ENCODE measurements around the gene CDK19.

CDK19 gene

DNA sequence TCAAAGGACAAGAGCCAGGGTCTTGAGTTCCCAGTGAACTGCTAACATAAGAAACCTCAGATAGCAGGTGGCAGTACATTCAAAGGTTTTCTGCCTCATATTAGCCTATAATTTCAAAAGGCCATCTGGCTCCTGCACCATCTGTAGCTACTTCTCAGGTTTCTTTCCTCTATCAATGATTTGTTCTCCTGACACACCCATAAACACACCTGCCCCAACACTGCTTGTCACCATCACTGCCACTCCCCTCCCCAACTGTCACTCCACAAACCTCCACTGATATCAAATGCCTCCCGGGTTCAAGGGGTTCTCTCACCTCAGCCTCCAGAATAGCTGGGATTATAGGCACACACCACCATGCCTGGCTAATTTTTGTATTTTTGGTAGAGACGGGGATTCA lies 186.1 kb downstream of the CDK19 start:
- no peak for TF ChIP-seq CTCF (IDR thresholded peaks at IDR 0.05; ENCODE audit: control insufficient read depth, insufficient read depth, low read depth, low read length, missing control alignments)
- H3K4me3 ChIP-seq (ENCODE audit: control insufficient read depth, low read depth, low read length) = no peak overlapping the region
- DNase-seq (ENCODE audit: low read depth) = no peak

DNA sequence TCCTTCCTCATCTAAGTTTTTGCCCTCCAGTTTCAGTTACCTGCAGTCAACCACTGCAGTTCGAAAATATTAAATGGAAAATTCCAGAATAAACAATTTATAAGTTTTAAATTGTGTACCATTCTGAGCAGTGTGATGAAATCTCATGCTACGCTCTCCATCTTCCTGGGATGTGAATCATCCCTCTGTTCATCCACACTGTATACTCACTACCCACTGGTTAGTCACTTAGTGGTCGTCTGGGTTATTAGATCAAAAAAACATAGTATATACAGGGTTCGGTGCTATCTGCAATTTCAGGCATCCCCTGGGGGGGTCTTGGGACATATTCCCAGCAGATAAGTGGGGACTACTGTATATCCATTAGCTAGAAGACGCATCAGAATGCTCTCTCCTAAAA lies 186.9 kb downstream of the CDK19 start:
- H3K4me3 ChIP-seq (ENCODE audit: control insufficient read depth, low read depth, low read length) = no peak overlapping the region
- TF ChIP-seq CTCF (IDR thresholded peaks at IDR 0.05; ENCODE audit: control insufficient read depth, insufficient read depth, low read depth, low read length, missing control alignments) = no peak
- DNase-seq (ENCODE audit: low read depth) = no peak

DNA sequence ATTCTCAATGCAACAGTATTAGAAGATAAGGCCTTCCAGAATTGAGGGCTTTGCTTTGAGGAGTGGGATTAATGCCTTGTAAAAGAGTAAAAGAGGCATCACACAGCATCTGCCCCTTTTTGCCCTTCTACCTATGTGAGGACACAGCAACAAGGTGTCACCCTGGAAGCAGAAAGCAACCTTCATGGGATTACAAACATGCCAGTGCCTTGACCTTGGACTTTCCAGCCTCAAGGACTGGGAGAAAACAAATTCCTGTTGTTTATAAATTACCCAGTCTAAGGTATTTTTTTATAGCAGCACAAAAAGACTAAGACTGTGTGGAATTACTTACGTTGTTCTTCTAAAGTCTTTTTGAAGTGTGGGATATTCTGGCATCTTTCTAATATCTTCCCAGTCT lies 188.8 kb downstream of the CDK19 start:
- no peak overlapping the region for H3K4me3 ChIP-seq (ENCODE audit: control insufficient read depth, low read depth, low read length)
- no peak for DNase-seq (ENCODE audit: low read depth)
- TF ChIP-seq CTCF (IDR thresholded peaks at IDR 0.05; ENCODE audit: control insufficient read depth, insufficient read depth, low read depth, low read length, missing control alignments) = no peak

DNA sequence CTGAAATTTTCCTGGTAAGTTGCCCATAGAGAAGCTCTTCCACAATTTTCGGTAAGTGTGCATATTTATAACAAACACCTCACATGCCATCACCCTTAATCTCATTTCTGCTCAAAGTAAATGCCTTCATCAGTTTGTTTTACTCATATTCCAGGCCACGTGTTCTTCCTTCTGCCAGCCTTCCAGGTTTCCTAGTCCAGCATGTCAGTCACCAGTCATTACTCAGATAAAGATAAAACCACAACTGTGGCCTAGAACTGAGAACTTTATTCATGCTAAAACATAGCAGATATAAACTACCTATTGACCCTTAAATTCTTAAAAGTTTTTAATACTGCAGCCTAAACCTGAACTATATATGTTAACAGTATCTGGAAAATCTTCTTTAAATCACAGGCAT lies 189.4 kb downstream of the CDK19 start:
- DNase-seq (ENCODE audit: low read depth) = no peak
- no peak for TF ChIP-seq CTCF (IDR thresholded peaks at IDR 0.05; ENCODE audit: control insufficient read depth, insufficient read depth, low read depth, low read length, missing control alignments)
- H3K4me3 ChIP-seq (ENCODE audit: control insufficient read depth, low read depth, low read length) = no peak overlapping the region

GRCh38 chr6:110622912-110623578 lies 192.2 kb downstream of the CDK19 start:
- no peak for DNase-seq (ENCODE audit: low read depth)
- no peak for TF ChIP-seq CTCF (IDR thresholded peaks at IDR 0.05; ENCODE audit: control insufficient read depth, insufficient read depth, low read depth, low read length, missing control alignments)
- H3K4me3 ChIP-seq (ENCODE audit: control insufficient read depth, low read depth, low read length) = no peak overlapping the region

- no peak for TF ChIP-seq CTCF (IDR thresholded peaks at IDR 0.05; ENCODE audit: control insufficient read depth, insufficient read depth, low read depth, low read length, missing control alignments)
- H3K4me3 ChIP-seq (ENCODE audit: control insufficient read depth, low read depth, low read length) = no peak overlapping the region
- DNase-seq (ENCODE audit: low read depth) = no peak
Observed at GRCh38 chr6:110621061-110621460, 194.2 kb downstream of the CDK19 start.

DNA sequence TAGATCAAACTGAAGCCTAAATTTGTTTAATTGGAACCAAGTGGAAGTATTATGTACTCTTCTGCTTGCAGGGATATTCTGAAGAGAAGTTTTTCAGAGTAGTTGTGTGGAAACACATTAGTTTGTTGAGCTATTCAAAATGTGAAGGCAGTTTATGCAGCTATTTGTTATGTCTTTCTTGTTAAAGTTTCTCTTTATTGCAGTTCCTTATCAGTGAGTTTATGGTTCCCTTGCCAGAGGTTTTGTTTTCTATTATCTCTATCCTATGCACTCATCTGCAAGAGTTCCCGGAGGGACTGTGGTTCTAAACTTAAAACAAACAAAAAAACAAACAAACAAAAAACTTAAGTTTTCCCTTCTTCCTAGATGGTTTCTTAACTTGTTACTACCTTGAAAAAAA lies 195.2 kb downstream of the CDK19 start:
- TF ChIP-seq CTCF (IDR thresholded peaks at IDR 0.05; ENCODE audit: control insufficient read depth, insufficient read depth, low read depth, low read length, missing control alignments) = no peak
- H3K4me3 ChIP-seq (ENCODE audit: control insufficient read depth, low read depth, low read length) = no peak overlapping the region
- no peak for DNase-seq (ENCODE audit: low read depth)
